Measurements from ENCODE around the gene KIF22. TPM values are rescaled to one million over a fixed set of nuclear protein-coding genes. Genes with fewer than 3 reads are reported as not detected.
A peak's percentile ranks its signal among the peaks of the same experiment; 100 is the strongest.

KIF22 gene
- total RNA-seq, 1 donor: 45.3 TPM

DNA sequence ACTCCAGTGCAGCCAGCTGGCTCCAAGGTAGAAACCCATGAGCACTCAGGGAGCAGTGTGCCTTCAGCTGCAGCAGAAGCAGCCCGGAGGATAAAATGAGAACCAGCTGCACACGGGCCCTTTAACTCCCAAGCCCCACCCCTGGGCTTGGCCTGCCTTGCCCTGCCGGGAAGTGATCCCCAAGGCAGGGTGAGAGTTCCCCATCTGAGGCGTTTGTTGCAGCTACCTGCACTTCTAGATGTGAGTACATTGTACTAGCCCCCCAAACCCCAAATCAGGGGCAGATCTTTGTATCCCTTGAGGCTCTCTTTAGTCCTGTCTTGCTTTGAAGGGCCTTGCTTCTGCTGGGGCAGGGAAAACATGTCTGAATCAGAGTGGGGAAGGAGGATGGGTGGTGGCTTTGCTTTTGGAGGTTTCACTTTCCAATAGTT lies 29.7 kb downstream of the KIF22 start, which contains the start of gene MVP:
Gene MVP, plus strand, starts transcription at position 192 of the 431 bp plus-strand sequence. CDS start 10,088 bp downstream, outside the sequence.
- peak; percentile 69 for DNase-seq (ENCODE audit: low read depth)
- TF ChIP-seq, protein P1, sequence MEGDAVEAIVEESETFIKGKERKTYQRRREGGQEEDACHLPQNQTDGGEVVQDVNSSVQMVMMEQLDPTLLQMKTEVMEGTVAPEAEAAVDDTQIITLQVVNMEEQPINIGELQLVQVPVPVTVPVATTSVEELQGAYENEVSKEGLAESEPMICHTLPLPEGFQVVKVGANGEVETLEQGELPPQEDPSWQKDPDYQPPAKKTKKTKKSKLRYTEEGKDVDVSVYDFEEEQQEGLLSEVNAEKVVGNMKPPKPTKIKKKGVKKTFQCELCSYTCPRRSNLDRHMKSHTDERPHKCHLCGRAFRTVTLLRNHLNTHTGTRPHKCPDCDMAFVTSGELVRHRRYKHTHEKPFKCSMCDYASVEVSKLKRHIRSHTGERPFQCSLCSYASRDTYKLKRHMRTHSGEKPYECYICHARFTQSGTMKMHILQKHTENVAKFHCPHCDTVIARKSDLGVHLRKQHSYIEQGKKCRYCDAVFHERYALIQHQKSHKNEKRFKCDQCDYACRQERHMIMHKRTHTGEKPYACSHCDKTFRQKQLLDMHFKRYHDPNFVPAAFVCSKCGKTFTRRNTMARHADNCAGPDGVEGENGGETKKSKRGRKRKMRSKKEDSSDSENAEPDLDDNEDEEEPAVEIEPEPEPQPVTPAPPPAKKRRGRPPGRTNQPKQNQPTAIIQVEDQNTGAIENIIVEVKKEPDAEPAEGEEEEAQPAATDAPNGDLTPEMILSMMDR (IDR thresholded peaks at IDR 0.05; ENCODE audit: insufficient read depth, low read depth, low read length): no peak

DNA sequence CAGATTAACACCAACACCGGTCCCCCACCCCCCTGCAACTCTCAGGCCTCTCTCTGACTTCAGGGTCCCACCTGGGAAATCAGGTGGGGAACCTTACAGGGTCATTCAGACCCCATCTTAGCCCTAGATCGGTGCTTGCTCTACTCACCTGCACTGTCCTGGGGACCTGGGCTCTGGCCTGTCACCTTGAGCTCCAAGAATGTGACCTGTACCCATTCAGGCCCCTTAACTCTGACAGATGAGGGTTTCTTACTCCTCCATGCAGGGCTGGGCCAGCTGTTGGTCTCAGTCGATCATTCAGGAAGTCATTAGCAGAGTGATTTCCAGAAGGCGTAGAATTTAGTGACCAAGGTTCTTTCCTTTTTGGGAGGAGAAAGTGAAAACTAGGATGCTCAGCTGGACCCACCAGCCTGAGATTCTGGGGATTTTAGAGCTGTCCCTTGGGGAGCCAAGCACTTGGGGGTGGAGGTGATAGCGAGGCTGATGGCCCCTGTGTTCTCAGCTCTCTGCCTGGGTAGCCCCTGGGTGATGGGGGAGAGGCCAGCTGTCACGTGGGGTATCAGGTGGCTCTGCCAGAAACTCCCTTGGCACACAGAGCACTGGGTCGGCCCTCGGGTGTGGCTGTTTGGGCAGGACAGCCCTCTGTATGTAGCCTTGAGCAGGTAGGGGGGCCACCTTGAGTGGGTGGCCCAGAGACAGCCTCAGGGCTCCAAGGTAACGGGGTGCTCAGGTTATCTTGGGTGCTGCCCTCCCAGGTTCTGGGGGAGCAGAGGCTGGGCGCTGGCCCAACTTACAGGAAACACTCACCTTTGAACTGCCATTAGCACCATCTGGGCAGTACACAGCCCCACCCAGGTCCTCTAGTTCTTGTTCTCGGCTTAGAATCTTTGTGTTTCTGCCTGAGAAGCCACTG lies 30.4 kb downstream of the KIF22 start:
- peak overlapping the region; percentile 87 for H3K4me3 ChIP-seq (ENCODE audit: low read depth, low read length)
- TF ChIP-seq, protein P1 (IDR thresholded peaks at IDR 0.05; ENCODE audit: insufficient read depth, low read depth, low read length): no peak
- no peak for DNase-seq (ENCODE audit: low read depth)

More for the DNA sequence above, 29.7 kb downstream of the KIF22 start, which contains the start of gene MVP:
- H3K4me3 ChIP-seq (ENCODE audit: low read depth, low read length): peak within 1 kb of the TSS; percentile 87

DNA sequence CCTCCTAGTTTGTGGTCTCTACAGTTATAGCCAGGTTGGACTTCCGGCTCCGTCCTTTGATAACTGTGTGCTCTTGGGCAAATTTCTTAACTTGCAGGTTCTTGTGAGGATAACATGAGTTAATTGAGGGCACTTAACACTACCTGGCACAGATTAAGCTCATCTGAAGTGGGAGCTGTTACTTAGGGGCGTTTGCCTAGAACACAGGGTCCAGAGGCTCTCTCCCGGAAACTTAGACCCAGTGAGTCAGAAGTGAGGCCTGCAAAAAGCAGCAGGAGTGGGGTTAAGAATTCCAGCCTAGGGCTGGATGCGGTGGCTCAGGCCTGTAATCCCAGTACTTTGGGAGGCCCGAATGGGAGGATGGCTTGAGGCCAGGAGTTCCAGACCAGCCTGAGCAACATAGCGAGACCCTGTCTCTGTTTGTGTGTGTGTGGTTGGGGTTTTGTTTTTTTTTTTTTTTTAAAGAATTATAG lies 31.1 kb downstream of the KIF22 start:
- H3K4me3 ChIP-seq (ENCODE audit: low read depth, low read length): peak overlapping the region; percentile 87
- DNase-seq (ENCODE audit: low read depth): peak; percentile 81
- TF ChIP-seq, protein P1 (IDR thresholded peaks at IDR 0.05; ENCODE audit: insufficient read depth, low read depth, low read length): no peak

DNA sequence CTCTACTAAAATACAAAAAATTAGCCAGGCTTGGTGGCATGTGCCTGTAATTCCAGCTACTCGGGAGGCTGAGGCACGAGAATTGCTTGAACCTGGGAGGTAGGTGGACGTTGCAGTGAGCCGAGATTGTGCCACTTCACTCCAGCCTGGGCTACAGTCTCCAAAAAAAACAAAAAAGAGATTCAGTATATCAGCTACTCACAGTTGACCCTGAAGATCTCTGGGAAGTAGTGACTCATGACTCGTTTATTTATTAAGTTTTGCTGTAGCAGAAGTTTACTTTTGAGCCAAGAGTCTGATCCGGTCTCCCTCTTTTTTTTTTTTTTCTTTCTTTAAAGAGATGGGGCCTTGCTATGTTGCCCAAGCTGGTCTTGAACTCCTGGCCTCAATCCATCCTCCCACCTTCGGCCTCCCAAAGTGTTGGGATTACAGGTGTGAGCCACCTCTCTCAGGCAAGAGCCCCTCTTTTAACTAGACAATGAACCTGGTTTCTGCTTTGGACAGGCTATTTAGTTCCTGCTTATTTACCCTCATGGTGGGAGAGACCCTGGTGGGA lies 34.1 kb downstream of the KIF22 start:
- H3K4me3 ChIP-seq (ENCODE audit: low read depth, low read length): peak overlapping the region; percentile 22
- DNase-seq (ENCODE audit: low read depth): peak; percentile 80
- TF ChIP-seq, protein P1 (IDR thresholded peaks at IDR 0.05; ENCODE audit: insufficient read depth, low read depth, low read length): no peak

DNA sequence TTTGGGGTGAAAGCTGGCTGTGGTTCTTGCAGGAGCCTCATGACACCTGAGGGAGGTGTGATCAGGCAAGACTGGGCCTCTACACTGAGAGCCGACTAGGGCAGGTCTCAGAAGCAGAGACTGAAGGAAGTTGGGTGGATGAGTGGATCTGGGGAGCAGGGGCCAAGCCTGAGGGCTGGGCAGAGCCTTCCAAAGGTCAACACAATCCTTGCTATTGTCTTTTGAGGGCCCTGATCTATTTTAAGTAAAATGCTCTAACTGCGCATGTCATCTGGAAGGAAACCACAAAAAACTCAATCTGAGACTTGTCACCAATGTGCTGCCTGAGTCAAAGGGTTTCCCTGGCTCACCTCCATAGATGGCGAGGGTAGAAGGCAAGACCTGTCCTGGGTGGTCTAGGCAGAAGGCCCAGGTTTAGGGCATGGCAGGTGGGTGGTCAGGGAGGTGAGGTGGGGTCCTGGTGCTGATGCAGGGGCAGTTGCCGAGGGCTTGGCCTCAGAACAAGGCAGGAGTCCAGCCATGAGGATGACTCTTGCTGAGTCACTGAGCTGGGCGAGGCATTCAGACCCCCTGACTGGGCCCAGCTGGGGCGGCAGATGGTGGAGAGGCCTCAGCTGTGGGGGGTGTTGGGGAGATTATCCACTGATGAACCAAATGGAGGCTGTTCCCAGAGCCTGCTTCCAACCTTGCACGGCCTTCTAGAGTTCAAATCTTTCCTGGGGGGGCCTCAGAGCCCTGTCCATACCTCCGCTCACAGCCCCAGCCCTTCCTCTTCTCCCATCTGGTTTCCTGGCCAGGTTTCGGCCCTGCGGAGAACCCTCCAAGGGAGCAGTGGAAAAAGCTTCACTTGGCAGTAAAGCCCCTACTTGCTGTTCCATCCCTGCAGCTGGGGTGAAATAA lies 34.8 kb downstream of the KIF22 start:
- TF ChIP-seq, protein P1 (IDR thresholded peaks at IDR 0.05; ENCODE audit: insufficient read depth, low read depth, low read length): no peak
- peak overlapping the region; percentile 22 for H3K4me3 ChIP-seq (ENCODE audit: low read depth, low read length)
- peak; percentile 77 for DNase-seq (ENCODE audit: low read depth)

DNA sequence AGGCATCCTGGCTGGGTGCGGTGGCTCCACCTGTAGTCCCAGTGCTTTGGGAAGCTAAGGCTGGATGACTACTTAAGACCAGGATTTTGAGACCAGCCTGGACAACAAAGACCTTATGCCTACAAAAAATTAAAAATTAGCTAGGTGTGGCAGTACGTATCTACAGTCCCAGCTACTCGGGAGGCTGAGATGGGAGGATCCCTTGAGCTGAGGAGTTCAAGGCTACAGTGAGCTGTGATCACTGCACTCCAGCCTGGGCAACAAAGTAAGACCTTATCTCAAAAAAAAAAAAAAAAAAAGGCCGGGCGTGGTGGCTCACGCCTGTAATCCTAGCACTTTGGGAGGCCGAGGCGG lies 35.8 kb downstream of the KIF22 start:
- no peak for DNase-seq (ENCODE audit: low read depth)
- H3K4me3 ChIP-seq (ENCODE audit: low read depth, low read length): no peak overlapping the region
- TF ChIP-seq, protein P1 (IDR thresholded peaks at IDR 0.05; ENCODE audit: insufficient read depth, low read depth, low read length): no peak

All from fibroblast of villous mesenchyme (primary cell).